ELF-1 (cell line): ENCODE data around the gene MTG2.

Source experiments
- DNase-seq: peaks from one replicate; pipeline ENCODE4 v3.0.0-alpha.2; 2016; ENCODE audit warnings: low read depth, low spot score

Gene MTG2

DNA sequence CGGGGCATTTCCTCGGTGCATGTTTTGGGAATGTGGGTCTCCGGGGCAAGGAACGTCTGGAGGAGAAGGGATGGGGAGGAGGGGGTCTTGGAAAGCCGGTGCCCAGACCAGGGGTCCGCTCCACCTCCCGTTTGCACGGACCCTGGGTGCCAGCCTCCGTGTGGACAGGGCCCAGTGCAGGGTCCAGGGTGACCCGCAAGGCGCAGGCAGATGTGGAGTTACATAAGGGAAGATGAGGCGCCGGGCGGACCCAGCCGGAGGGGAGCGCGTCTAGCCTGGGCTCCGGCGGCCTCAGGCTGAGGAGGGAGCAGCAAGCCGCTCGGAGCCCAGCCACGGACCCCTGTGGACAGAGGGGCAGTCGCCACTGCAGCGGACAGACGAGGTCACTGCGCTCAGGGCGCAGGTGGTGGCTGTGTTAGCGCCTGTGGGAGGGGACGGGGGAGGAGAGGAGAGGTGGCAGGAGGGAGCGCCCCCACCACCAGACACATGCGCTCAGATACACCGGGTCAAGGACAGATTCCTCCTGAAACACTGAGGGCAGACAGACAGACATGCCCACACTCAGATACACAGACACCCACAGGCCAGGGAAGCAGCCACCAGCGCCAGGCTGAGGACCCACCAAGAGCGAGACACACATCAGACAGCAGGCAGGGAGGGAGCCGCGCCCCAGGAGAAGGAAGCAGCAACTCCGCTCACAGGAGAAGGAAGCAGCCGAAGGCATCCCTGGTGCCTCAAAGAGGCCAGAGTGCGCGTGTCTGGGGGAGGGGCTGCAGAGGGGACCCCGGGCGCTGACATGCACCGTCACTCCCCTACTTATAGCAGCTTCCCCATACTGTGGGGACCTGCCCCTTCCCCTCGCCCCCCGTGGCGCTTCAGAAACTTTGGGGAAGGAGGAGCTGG, 38.1 kb downstream of the MTG2 start:
- peak; percentile 24 for DNase-seq

- DNase-seq = no peak
Observed at GRCh38 chr20:62222266-62222850, 39.5 kb downstream of the MTG2 start.

- DNase-seq = no peak
Observed at GRCh38 chr20:62222972-62223371, 40.1 kb downstream of the MTG2 start.

DNA sequence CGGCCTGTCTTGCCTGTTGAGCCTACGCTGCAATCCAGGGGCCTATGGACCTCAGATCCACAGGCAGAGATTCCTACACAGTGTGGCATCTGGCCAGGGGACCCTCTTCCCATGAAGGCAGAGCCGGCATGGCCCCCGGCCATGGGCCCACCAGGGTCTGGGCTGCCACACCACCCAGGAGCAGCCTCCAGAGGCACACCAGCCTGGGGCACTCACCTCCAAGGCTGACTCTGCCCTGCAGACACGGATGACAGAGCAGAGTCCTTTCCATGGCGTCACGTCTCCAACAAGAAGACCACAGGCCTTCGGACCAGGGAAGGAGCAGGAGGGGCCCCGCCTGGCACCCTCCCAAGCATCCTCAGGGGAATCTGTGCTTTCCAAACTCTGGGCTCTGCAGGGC, 40.7 kb downstream of the MTG2 start:
- DNase-seq = no peak

DNA sequence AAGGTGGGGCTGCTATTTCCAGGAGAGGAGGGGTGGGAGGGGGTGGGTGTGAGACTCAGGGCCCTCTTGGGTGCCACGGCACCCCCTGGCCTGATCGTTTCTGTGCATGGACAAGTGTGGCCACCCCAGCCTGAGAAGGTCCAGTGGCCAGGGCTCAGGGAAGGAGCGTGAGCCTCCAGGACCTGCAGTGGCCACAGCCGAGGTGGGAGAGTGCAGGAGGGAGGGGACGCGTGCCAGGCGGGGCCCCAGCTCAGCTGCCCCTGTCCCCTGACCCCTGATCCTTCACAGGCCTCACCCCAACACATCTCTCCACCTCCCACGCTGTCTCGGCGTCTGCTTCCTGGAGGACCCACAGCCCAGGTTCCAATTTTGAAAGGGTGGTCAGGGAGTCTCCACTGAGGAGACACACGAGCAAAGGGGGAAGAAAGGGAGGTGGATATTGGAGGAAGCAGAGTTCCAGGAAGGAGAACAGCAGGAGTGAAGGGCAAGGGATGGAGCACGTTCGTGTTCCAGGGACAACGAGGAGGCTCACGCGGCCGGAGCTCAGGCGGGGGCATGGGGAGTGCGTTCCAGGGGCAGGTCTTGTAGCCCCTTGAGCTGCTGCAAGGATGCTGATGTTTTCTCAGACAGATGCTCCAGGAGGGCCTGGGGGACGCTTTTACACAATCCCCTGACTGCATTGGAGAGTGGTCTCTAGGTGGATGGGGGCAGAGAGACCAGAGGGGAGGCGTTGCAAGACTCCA, 41.5 kb downstream of the MTG2 start:
- DNase-seq = no peak

DNA sequence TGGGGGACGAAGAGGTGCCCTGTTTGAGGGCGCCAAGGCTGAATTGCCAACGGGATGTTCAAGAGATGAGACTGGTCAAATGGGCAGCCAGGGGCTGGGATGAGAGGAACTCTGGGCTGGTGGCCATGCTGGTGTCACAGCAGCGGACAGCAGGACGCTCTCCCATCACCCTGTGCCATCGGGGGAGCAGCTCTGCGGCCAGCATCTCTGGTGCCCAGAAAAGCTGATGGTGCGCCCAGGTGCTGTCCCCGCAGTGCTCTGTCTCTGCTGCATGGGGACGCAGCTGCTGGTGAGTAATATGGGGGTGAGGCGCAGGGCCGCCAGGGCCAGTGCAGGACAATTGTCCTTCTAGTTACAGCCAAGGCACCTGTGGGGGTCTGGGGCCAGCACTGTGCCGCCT, 42.2 kb downstream of the MTG2 start:
- no peak for DNase-seq

- DNase-seq = no peak
Observed at GRCh38 chr20:62225820-62226635, 43.2 kb downstream of the MTG2 start.

DNA sequence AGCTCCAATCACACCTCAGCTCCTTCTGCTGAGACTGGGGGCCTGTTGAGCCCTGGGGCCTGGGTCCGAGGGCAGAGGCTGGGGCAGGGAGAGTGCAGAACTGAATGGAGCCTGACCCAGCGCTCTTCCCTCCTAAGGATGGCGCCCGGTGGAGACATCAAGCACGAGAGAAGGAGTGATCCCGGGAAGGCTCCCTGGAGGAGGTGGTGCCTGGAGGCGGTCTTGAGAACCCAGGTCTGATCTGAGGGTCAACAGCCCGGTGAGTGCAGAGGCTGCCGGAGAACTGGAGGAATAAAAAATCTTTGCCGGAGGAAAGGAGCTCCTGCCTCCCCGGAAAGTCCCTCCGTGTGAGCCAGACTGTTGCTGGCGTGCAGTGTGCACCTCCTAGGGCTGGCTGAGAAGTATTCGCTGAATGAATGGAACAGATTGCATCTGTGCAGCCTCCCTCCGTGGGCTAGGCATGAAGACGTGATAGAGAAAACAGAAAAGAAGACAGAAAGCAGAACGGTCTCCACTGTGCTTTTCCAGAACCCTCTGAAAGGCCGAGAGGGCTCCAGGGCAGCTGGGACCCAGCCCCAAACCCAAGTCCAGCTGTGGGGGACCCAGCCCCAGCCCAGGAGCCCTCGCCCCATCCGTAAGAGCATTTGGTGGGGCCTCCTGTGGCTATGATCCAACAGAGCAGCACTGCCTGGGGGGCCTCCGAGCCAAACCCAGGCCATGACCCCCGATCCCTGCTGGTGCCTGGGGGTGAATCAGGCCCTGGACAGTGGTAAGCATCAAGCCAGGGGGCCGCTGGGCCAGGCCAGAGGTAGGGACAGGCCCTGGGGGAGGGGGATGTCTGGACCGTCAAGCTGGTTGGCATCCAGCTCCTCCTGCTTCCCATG, 44.1 kb downstream of the MTG2 start:
- no peak for DNase-seq

- no peak for DNase-seq
Observed at GRCh38 chr20:62227591-62227976, 44.8 kb downstream of the MTG2 start.

DNA sequence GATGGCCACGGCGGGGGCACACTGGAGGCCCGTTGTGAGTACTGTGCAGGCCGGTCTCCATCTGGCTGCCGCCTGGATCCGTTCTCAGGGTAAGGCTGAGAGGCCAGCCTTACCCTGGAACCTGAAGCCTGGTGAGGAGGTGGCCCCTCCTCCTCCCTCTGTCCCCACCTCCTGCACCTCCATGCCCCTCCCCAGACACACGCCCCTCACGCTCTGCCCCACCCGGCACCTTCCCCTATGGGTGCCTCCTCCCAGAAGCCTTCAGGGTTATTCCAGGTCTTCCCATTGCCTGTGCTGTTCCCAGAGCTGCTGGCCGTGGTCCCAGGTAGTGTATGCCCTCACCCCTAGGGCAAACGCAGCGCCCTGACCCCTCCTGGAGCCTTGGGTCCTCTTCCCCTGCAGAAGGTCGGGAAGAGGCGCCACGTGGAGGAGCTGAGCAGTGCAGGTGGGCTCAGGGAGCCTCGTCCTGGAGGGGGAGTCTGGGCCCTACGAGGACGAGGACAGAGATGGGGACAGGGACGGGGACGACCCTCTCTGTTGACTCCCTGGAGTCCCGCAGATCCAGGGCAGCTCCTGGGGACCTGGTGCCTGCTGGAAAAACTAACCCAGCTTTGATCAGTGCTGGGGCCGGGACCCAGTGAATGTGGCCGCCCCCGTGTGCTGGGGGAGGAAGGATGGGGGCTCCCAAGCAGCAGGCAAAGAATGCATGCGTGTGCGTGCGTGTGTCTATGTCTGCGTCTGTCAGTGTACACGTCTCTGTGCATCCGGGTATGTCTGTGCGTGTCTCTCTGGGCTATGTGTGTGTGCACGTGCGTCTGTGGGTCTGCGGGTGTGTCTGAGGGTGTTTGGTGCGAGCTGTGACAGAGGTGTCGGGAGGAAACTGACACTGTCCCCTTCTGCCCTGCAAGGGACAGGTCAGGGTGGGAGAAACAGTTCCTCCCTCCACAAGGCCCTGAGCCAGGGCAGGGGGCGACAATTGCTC, 45.4 kb downstream of the MTG2 start:
- DNase-seq = peak; percentile 52

DNA sequence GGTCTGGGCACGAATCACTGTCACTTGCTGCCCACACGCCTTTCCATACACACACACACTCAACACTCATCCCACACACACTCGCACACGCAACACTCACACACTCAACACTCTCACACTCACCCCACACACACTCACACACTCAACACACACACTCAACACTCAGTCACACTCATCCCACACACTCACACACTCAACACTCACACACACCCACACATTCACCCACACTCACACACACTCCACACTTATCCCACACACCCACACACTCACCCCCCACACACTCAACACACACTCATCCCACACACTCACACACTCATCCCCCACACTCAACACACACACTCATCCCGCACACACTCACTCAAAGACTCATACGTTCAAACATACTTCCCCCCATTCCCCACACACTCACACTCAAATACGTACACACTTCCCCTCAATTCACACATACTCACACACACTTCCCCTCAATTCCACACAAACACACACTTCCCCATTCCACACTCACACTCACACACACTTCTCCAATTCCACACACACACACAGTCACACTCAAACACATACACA, 46.2 kb downstream of the MTG2 start:
- DNase-seq = no peak

DNA sequence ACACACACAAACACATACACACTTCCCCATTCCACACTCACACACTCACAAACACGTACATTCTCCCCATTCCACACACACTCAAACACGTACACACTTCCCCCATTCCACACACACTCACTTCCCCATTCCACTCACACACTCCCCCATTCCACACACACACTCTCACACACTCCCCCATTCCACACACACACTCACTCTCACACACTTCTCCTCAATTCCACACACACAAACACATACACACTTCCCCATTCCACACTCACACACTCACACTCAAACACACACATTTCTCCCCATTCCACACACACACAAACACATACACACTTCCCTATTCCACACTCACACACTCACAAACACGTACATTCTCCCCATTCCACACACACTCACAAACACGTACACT, 46.8 kb downstream of the MTG2 start:
- DNase-seq = no peak

DNA sequence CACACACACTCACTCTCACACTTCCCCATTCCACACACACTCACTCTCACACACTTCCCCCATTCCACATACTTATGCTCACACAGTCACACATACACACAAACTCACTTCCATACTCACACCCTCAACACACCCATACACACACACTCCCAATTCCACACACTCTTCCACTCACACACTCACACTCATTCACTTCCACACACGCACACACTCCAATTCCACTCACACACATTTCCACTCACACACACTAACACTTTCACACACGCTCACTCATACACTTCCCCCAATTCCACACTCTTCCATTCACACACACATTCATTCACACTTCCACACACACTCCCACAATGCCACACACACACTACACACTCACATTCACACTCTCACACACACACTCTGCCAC, 47.4 kb downstream of the MTG2 start:
- no peak for DNase-seq

- no peak for DNase-seq
Observed at GRCh38 chr20:62230696-62231095, 47.9 kb downstream of the MTG2 start.

- DNase-seq = no peak
Observed at GRCh38 chr20:62231292-62231691, 48.5 kb downstream of the MTG2 start.

DNA sequence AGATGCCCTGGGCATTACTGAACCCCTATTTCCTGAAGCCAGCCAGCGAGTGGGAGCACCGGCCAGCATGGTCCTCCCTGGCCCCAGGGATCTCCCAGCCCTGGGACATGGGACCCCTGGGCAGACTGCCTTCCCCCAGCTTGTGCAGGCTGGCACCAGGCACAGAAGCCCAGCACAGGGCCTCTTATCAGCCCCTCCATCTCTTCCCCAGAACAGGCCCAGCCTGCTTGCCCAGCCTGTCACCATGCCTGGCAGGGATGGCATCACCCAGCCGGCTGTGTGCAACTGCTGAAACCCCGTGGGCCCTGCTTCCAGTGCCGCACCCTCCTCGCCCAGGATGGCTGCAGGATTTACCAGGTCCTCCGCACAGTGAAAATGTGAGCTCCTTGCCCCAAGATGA, 49.4 kb downstream of the MTG2 start:
- no peak for DNase-seq

DNA sequence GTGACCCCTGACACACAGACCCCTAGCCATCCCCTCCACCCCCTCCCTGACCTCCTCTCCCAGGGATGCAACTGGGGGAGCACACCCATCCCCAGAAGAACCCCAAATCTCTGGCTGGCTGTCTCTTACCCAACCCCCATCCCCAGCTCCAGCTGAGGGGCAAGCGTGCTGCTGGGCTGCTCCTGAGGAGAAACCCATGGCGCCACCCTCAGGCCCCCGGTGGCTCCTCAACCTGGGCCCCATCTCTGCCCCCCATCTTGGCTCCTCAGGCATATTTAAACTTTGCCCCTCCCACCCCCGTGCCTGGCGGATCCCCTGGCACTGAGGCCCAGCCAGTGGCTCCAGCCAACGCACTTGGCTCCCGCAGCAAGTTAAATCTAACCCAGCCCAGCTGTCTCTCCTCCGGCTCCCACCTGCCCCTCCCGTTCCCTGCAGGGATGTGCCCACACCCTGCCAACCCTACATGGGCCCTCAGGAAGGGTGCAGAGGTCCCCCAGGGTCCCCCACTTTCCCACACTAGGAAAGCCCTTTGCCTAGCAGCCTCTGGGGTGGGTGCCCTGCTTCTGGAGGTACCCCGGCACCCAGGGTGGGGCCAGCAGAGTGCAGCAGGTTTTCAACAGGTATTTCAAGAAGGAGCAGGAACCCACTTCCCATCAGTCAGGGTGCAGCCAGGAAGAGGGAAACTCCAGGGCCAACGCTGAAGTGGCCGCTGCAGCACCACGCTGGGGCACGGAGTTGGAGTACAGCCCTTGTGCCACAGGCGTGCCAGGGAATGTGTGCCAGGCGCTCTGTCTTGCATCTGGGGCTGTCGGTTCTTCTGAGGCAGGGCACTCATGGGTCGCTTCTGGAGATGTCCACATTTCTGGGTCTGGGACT, 50.2 kb downstream of the MTG2 start:
- no peak for DNase-seq

- DNase-seq = no peak
Observed at GRCh38 chr20:62233684-62234083, 50.9 kb downstream of the MTG2 start.
